GM19043 (cell line): Measurements from ENCODE around the gene MED27.

Experiments used
- ATAC-seq: cut with Tn5 transposase; IDR thresholded peaks from one replicate; pipeline ENCODE4 v1.9.1; 2021; ENCODE audit warnings: low read depth; ENCODE audit not compliant: unreplicated experiment

MED27 gene

DNA sequence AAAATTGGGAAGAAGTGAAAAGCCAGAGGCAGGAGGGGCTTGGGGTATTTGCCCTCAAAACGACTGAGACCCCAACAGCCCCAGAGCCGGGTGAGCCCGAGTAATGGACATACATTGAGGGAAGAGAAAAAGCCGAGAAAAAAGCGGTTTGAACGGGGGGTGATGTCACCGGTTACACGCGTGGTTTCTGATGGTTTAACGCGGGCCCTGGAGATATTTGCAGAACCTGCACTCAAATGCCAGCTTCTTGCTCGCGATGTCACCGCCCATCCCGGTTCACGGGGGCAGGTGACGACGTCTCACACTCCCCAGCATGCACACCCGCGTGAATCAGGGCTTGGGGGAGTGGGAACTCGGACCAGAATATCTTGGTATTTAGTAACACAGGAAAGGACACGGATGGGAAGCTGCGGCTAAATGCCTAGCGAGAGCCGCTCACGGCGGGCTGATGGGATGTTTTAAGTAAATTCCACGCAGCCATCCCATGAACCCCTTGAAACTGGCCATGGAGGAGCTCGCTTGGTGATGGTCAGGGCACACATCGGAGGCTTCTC, 237.8 kb downstream of the MED27 start:
- ATAC-seq: no peak

DNA sequence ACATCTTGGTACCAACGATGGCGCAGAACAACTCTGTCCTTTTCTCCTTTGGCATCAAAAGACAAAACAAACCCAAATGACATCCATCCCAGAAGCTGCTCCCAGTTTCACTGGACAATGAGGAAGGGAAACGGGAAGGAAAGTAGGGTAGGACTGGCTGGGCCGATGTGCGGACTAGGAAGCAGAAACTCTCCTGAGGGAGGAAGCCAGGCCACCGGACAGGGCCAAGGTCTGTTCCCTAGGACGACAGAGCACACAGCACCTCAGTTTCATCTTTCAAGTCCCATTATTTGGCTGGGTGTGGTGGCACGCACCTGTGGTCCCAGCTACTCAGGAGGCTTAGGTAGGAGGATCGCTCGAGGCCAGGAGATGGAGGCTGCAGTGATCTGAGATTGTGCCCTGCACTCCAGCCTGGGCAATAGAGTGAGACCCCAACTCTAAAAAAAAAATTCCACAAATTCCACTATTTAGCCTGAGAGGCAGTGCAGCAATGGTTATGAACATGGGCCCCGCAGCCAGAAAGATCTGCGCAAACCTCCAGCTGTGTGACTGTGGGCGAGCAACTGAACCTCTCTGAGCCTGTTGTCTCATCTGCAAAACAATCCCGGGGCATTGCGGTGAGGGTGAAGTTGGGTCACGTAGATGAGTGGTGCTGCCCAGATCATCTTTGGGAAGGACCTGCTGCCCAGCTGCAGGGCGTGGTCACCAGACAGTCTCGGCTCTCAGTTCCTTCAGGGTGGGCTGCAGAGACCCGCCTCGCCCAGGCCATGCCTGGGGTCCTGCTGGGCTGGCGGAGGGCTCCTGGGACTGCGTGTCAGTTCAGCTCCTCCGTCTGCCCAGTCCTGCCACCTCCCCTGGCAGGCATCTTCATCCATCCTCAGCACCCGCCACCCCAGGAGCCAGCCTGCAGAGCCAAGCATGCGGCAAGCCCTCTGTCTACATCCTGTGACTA, 238.6 kb downstream of the MED27 start:
- no peak for ATAC-seq

DNA sequence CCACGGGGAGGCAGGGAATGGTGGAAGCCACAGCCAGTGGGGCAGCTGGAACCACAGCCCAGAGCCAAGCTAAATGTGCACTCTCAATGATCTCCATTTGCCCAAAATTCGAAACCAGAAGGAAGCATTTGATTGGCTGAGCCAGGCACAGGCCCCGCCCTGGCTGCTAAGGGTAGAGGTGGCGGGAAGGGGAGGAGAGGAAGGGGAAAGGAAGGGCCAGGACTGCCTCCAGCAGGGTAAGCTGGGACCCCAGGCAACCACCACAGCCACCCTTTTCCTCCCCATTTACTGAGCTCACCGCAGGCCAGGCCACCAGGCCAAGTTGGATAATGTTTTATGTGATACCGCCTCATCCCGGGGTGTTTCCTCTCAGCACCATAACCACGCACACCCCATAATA, 239.4 kb downstream of the MED27 start:
- no peak for ATAC-seq

DNA sequence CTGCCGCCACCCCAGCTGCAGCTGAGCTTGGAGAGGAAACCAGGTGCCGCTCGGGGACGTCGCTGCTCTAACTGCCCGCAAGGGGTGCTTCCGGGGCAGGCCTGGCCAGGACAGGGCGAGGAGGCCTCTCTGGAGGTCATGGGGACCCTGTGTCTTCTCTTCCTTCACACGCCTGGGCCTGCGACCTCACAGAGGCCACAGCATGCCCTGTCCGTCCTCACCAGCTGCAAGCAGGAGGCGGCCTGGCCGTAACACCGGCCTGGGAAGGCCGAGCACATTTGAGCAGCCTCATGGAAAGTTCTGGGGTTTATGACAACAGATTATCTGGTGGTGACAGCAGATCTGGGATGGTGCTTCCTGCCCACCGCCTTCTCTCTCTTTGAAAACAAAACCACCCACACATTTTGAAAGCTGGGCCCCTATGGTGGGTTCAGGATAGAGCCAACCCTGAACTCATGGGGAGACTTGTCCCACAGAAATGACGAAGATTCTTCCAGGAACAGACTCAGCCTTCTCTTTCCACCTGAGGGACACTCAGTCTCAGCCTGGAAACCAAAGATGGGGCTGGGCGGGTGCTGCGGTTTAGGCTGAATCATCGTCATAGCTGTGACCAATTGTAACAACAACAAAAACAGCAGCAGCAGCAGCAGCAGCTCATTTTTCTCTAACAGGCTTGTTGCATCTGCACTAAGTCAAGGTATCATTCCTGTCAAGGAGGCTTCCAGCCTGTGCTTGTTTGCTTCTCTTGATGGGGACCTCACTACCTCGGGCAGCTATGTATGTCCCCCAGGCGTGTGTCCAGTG, 240.2 kb downstream of the MED27 start:
- ATAC-seq: no peak

DNA sequence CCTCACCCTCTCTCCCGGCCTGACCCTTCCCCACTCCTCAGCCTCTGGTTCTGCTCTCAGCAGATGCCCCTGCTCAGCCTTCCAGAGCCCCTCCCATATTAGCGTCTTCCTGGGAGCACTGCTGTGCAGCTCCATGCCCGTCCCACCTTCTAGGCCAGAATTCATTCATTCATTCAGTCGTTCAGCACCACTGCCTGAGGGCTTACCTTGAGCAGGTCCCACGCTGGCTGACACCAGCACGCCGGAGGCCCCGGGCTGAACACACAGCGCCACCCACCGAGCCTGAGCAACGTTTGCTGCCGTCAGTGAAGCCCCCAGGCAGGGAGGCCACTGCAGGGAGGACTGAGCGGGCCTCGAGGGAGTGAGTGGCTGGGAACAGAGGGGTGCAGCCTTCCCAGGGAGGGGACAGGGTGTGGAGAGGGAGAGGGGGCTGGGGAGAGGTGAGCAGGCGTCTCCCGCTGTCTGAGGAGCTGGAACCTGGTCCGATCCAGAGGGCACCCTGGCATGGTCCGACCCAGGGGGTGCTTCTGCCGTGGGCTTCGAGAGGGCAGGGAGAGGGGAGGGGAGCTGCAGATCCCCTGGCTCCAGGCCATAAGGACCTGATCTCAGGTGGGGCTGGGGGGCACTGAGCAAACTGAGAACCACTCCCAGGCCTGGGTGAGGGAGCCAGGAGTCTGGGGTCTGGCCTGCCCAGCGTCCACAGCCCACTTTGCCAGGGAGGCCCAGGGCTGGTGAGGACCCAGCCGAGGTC, 241.0 kb downstream of the MED27 start:
- no peak for ATAC-seq

DNA sequence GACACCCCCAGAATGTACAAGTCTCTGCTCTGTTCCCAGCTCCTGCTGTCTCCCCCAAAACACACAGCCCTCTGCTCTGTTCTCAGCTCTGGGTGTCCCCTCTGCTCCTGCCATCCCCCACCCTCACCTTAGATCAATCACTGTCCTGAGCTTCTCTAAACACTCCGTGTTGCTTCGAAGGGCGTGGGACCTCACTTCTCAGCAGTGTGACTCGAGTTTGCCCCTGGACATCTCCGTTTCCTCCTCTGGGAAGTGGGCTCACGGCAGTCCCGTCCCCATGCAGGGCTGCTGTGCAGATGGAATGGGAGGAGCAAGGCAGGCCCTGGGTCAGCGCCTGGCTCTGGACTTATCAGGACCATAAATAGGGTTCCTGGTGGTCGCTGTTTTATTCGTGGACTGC, 241.8 kb downstream of the MED27 start:
- no peak for ATAC-seq

DNA sequence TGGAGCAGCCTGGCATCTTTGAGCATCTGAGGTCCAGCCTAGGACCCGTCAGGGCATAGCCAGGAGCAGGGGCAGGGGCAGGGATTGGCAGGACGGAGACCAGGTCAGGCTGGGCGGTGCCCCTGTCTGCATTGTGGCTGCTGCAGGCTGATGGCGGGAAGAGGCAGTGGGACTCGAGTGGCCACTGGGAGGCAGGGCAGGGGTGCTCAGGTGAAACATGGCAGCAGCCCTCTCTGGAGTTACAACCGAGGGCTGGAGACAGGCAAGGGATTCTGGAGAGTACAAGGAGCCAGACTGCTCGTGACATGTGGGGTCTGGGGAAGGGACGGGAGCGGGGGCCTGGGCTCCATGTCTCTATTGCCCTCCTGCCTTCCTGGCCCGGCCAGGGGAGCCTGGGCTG, 242.4 kb downstream of the MED27 start:
- no peak for ATAC-seq

DNA sequence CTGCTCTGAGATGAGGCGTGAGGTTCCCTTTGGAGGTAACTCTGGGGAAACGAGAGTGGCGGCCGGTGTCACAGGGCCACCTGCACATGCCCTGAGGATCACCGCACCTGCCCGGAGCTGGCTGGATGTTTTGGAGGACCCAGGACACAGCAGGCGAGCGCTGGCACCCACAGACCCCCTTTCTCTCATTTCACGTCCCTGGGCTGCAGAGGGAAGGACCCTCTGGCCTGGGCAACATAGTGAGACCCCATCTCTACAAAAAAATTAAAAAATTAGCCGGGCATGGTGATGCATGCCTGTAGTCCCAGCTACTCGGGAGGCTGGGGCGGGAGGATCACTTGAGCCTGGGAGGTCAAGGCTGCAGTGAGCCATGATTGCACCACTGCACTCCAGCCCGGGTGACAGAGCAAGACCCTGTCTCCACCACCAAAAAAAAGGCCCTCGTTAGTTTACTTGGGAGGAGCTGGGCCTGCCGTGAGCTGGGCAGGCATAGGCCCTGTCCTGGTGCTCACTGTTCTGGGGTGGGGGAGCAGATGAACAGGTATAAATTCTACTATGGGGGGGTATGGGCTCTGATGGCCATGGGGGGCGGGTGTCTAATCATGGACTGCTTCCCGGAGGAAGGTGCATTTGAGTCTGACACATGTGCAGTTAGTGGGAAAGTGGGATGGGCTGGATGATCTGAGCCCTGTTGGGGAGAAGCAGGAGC, 242.9 kb downstream of the MED27 start:
- no peak for ATAC-seq

DNA sequence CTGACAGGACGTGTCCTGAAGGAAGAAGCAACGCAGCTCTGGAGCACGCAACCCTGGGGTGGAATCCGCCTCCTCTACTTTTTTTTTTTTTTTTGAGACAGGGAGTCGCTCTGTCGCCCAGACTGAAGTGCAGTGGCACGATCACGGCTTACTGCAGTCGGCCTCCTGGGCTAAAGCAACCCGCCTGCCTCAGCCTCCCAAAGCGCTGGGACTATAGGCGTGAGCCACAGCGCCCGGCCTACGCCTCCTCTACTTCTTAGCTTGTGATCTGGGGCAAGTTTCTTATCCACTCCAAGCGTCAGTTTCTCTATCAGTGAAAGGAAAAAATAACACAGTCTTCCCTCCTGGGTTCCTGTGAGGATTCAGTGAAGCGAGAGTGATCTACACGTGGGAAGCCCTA, 243.6 kb downstream of the MED27 start:
- ATAC-seq: no peak

DNA sequence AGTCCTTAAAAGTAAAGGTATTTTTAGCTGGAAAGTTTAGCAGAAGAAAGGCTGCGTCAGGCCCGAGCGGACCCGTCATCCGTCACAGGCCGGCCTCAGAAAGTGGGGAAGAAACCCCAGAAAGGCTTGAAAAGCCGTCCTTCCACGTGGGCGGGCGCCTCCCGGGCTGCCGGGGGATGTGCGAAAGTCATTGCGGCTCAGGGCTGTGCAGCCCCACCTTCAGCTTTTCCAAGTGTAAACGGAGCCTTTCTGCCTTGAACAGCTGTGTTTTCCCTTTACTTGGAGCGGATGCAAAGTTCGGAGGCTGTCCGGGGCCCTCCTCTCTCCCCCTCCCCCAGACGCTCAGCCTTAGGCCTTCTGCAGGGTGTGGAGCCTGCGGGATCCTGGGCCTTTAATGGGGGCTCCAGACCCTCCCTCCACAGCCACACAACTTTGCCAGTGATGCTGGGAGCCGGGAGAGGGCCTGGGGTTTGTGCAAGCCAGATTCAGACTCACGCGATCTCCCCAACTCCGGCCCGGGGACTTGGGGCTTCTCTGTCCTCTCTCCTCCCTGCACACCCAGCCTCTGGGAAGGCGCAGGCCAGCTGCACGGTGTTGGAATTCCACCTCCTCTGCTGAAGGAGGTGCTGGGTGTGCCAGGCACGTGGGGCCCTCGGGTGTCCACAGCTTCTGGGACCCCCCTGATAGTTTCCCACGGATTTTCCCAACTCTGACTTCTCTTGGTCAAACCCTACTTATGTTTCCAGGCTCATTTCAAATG, 244.3 kb downstream of the MED27 start:
- ATAC-seq: no peak

DNA sequence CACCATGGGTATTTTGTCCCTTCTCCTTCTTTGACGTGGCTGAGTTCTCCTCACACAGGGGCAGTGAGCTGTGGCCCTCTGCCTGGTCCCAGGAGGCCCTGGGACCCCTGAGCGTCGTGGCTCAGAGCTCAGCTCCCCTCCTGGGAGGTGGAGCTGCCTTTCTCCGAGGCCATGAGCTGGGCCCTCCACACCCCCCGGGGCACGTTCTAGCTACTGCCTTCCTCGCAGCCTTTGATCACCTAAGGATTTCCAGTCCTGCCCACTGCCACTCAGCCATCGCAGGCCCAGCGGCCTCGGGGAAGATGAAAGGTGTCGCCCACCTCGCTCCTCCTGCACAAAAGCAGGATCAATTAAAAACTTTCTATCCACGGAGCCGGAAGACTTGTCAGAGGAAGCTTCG, 244.9 kb downstream of the MED27 start:
- no peak for ATAC-seq

DNA sequence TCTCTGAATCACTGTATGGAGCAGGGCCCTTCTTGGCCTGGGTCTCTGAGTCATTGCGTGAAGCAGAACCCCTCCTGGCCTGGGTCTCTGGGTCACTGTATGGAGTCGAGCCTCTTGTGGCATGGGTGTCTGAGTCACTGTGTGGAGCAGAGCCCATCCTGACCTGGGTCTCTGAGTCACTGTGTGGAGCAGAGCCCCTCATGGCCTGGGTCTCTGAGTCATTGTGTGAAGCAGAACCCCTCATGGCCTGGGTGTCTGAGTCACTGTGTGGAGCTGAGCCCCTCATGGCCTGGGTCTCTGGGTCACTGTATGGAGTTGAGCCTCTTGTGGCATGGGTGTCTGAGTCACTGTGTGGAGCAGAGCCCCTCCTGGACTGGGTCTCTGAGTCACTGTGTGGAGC, 245.8 kb downstream of the MED27 start:
- no peak for ATAC-seq

DNA sequence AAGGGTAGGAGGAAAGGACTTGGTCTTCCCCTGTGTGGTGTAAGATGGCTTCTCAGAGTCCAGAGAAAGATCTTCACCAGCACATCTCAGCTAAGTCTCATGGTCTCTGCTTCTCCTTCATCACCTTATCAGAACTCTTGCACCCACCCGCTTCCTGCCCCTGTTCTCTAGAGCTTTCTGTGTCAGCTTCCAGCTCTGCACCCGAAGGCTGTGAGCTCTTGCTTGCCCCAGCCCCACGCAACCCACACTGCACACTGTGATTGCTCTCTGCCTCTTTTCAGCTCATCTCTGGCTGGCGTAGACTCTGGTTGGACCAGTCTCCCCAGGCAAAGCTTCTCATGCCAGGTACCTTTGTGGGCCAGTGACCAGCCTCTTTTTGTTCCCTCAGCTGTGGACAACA, 246.6 kb downstream of the MED27 start:
- ATAC-seq: no peak

DNA sequence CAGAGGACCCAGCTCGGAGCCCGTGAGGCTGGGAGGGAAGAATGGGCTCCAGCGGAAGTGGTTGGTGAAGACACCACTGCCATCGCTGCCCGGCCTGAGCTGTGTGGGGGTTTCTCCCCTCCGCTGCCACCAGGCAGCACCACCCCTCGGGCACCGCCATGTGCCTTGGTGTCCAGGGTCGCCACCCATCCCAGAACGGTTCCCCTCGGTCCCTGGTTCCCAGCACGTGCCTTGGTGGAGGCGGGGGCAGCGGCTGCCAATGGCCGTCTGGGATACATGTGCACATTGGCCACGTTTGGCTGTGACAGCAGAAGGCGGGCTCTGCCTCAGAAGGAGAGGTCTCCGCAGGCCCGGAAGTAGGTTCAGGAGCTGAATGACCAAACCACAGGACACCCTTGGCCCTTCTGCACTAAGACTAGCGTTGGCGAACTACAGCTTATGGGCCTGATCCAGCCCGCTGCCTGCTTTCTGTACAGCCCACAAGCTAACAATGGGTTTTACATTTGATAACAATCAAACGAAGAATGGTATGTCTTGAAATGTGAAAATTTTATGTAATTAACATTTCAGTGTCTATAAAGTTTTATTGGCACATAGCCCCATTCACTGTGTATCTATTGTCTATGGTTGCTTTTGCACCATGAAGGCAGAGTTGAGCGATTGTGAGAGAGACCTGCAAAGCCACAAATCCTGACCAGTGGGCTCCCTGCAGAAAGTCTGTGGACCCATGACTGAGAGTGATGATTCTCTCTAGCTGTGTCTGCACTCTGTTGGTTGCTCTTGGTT, 248.1 kb downstream of the MED27 start:
- ATAC-seq: no peak

DNA sequence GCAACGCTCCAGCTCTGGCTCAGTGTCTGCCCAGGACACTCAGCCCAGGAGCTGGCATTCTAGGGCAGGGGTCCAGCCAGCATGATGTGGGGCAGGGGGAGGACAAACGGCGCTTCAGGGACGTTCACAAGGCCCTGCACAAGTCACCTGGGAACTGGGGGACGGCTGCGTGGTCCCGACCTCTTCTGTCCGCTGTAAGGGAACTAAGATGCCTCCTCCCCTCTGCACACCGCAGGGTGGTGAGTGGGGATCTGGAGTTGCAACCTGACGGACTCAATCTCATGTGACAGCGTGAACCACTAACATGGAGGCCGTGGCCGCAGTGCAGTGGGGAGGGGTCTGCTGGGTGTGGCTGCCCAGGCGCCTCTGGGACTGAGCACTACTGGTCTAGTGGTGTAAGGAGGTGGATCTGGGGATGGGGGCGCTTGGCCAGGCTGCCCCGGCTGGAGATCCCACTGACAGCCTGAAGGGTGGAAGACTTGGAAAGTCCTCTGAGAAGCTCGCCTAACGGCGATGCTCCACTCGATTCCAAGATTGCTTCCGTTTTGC, 251.8 kb downstream of the MED27 start:
- ATAC-seq: no peak

DNA sequence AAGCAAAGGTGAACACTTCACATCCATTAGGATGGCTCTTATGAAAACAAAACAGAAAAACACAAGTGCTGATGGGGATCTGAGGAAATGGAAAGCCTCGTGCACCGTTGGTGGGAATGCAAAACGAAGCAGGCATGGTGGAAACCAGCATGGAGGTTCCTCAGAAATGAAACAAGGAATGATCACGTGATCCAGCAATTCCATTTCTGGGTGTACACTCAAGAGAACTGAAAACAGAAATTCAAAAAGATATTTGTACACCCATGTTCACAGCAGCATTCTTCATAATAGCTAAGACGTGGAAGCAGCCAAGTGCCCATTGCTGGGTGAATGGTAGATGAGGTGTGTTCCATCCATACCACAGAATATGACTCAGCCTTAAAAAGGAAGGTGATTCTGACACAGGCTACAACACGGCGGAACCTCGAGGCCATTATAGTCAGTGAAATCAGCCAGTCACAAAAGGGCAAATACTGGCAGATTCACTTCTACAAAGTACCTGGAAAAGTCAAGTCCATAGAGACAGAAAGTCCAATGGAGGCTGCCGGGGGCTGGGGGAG, 252.6 kb downstream of the MED27 start:
- no peak for ATAC-seq

DNA sequence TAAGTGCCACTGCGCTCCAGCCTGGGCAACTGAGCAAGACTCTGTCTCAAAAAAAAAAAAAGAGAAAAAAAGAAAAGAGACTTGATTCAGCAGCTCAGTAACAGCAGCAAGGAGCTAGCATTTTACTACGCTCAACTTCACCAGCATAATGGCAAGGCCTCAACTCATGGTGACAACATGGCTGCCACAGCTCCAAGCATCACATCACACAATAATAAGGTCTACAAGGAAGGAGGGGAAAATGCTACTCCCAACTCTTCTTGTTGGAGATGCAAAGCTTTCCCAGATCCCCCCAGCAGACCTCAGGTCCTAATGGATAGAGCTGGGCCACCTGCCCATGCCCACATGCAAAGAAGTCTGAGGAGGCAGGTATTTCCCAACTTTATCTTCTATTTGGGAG, 253.6 kb downstream of the MED27 start:
- ATAC-seq: no peak

DNA sequence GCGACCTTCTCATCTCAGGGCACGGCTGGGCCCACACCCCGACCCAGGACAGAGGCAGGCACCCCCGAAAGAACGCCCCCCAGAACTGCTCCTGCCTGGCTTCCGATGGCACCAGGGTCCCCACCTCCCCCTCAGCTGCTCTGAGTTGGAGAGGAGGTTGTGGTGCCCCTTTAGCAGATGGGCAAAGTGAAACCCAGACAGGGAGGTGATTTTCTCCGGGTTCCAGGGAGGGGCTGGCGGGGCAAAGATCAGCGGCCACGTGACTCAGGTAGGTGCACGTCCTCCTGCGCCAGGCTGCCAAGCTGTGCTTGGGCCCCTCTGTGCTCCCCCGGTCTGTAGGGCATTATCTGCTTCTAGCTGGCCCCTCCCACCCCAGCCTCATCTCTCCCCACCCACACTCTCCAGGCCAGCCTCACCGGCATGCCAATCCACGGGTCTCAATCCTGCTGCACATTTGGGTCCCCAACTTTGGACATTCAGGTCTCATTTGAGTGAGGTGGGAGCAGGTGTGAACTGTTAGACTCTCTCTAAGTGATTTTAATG, 254.6 kb downstream of the MED27 start:
- no peak for ATAC-seq
